Measurements from ENCODE around the gene PSMF1. TPM values are rescaled to one million over a fixed set of nuclear protein-coding genes. Genes with fewer than 3 reads are reported as not detected.

The PSMF1 gene
- total RNA-seq, 2 donors from 2014 or later, result 145 to 161 TPM

DNA sequence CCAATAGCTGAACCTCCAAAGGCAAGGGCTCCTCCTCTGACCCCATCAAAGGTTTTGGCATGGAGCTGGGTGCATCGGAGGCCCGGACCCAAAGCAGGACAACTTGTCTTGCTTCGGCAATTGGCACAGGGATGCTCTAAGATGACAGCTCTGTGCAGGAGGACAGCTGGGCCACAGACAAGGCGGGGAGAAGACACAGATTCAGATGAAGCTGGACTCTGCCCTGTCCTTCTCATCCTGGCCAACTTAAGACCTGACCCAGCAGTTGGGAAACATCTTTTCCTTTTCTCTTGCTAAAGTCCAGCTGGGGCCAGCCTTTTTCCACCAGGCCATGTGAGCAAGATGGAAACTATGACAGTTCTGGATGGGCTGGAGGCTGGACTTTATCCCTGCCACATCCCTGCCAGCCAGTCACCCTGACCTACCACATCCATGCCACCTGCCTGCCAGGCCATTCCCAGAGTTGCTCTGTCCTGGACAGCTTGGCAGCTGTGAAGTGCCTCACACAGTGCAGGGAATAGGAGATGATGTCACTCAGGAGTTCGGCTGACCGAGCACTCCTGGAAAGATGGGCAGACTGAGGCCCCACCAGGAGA, 12.7 kb upstream of the PSMF1 start:
- Mint-ChIP-seq H3K27ac (no peak overlapping the region), H3K27me3 (peaks cover 0 to 6% of the 10 kb centered on the region in 2 donors), H3K9me3 (peaks cover 9% of the 10 kb centered on the region), H3K4me1 (ENCODE audit: low read depth in 2 of 2) (peaks cover 0 to 6% of the 10 kb centered on the region in 2 donors), H3K36me3 (peaks cover 13% of the 10 kb centered on the region), H3K4me3 (no peak overlapping the region)
- no peak for DNase-seq (ENCODE audit: low spot score)
- no peak for ATAC-seq

DNA sequence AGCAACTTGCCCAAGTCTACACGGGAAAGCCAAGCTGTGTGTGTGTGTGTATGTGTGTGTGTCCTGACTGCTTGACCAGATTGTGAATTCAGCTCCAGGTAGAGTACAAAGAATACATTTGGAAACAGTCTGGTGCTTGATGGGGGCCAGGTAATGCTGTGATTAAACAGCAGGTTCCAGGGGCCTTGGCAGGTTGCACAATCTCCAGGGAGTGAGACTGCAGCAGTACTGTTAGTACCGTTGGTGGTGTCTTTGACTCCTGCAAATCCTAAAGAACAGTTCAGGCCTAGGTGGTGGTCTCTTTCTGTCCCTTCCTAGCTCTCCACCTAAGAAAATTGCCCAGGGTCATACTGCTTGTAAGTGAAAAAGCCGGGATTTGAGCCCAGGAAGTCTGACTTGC, 11.2 kb upstream of the PSMF1 start:
- DNase-seq (ENCODE audit: low spot score) (no peak), ATAC-seq (no peak)
- Mint-ChIP-seq H3K4me3 (no peak overlapping the region), H3K9me3 (peaks cover 6% of the 10 kb centered on the region), H3K4me1 (ENCODE audit: low read depth in 2 of 2) (peaks cover 0 to 6% of the 10 kb centered on the region in 2 donors), H3K27ac (no peak overlapping the region), H3K27me3 (peaks cover 0 to 4% of the 10 kb centered on the region in 2 donors), H3K36me3 (peaks cover 10% of the 10 kb centered on the region)

DNA sequence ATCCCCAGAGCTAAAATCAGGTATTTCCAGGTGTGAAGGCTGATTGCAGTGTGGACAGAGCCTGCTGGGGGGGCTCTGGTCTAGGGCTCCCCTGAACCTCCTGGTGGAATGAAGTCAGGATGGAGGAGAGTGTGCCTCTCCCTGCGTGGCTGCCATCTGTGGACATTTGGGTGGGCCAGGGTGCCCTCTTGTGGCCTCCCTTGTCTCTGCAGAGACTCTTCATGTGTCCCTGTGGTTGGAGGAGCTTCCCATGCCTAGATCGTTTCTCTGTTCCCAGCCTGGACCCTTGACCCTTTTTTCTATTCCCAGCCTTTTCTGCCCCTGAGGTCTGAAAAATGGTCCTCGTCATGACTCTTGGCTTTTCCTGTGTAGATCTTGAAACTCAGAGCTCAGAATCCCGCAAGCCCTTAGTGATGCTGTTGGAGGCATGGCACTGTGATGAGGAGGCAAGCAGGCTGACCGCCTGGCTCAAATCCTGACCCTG, 9.9 kb upstream of the PSMF1 start:
- peak; percentile 54 to 78 for ATAC-seq
- no peak overlapping the region for H3K4me3 Mint-ChIP-seq
- no peak overlapping the region for H3K27ac Mint-ChIP-seq
- H3K27me3 Mint-ChIP-seq, result no peaks in the 10 kb centered on the region
- H3K9me3 Mint-ChIP-seq, result no peaks in the 10 kb centered on the region
- no peaks in the 10 kb centered on the region for H3K36me3 Mint-ChIP-seq
- H3K4me1 Mint-ChIP-seq (ENCODE audit: low read depth in 2 of 2), result peaks cover 0 to 6% of the 10 kb centered on the region in 2 donors
- DNase-seq (ENCODE audit: low spot score), result no peak

DNA sequence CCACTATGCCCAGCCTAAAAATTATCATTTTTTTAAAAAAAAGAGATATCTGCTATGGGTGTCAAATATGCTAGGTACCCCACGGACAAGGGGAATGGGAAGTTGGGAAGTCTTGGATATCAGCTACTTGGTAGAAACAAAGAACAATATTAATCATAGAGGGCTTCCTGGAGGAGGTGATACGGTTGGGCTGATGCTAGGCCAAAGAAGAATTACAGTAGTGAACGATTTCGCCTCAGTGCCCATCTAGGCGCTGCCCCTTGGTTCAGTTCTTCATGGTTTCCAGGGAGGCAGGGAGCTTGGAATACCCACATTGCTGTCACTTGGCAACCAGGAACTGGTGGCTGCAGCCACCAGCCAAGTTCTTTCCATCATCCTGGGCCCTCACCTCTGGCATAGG, 5.5 kb upstream of the PSMF1 start:
- Mint-ChIP-seq H3K9me3 (peaks cover 3% of the 10 kb centered on the region), H3K36me3 (no peaks in the 10 kb centered on the region), H3K27ac (no peak overlapping the region), H3K4me1 (ENCODE audit: low read depth in 2 of 2) (peaks cover 14 to 16% of the 10 kb centered on the region in 2 donors), H3K27me3 (no peaks in the 10 kb centered on the region), H3K4me3 (no peak overlapping the region)
- ATAC-seq (no peak), DNase-seq (ENCODE audit: low spot score) (no peak)

DNA sequence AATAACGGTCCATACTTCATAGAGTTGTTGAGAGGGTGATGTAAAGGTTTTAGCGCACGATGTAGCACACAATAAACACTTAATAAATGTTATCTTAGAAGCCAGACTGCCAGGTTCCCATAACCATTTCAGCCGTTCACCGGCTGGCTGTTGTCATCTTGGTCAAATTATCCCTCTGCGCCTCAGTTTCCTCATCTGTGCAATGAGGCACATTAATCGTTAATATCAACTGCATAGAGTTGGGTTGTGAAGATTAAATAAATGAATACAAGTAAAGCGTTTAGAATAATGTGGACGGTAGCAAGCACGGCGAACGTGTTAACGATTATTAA, 432 bp upstream of the PSMF1 start:
- Mint-ChIP-seq H3K4me1 (ENCODE audit: low read depth in 2 of 2) (peaks cover 39 to 53% of the 10 kb centered on the region in 2 donors), H3K27ac (peak overlapping the region; percentile 62 to 87), H3K36me3 (peaks cover 19% of the 10 kb centered on the region), H3K27me3 (no peaks in the 10 kb centered on the region), H3K4me3 (peak overlapping the region; percentile 93), H3K9me3 (peaks cover 3% of the 10 kb centered on the region)
- DNase-seq (ENCODE audit: low spot score), result no peak
- ATAC-seq, result no peak

DNA sequence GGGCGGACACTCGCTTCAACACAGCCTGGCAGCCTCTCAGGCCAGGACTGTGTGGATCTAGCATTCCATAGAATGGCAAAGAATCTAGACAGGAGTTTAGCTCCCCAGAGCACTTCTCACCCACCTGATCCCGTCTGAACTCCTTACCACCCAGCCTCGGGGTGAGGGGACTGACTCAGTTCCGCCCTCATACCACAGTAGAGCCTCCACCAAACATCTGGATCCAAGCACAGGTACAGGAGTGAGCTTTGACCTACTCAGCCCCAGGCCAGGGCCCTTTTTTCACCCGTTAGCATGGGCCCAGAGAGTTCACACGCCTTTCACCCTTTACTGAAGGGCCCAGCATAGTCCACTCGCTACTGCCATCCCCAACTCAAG, 715 bp downstream of the PSMF1 start:
- H3K27me3 Mint-ChIP-seq, result no peaks in the 10 kb centered on the region
- peaks cover 3% of the 10 kb centered on the region for H3K9me3 Mint-ChIP-seq
- ATAC-seq, result no peak
- DNase-seq (ENCODE audit: low spot score), result no peak
- H3K4me1 Mint-ChIP-seq (ENCODE audit: low read depth in 2 of 2), result peaks cover 45 to 65% of the 10 kb centered on the region in 2 donors
- H3K36me3 Mint-ChIP-seq, result peaks cover 19% of the 10 kb centered on the region
- peak overlapping the region; percentile 93 for H3K4me3 Mint-ChIP-seq
- H3K27ac Mint-ChIP-seq, result peak overlapping the region; percentile 62 to 87

DNA sequence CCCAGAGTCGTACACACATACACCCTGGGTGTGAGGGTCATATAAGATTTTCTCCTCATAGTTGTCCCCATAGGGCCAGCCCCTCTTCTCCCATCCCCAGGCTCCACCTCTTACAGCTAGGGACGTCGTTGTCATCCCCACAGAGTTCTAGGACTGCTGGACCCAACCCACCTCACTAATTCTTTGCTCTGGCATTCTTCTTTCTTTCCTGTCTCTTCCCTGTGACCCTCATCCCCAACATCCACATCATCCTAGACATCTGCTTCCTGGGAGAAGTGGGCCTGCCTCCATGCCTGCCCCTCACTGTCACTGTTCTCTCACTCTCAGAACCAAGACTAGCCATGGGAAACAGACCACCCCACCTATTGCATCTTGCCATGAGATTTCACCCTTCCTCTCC, 1.1 kb downstream of the PSMF1 start:
- ATAC-seq (no peak), DNase-seq (ENCODE audit: low spot score) (no peak)
- H3K9me3 Mint-ChIP-seq, result peaks cover 3% of the 10 kb centered on the region
- H3K4me1 Mint-ChIP-seq (ENCODE audit: low read depth in 2 of 2), result peaks cover 45 to 68% of the 10 kb centered on the region in 2 donors
- H3K27ac Mint-ChIP-seq, result peak overlapping the region; percentile 62 to 87
- H3K36me3 Mint-ChIP-seq, result peaks cover 19% of the 10 kb centered on the region
- H3K27me3 Mint-ChIP-seq, result no peaks in the 10 kb centered on the region
- H3K4me3 Mint-ChIP-seq, result peak overlapping the region; percentile 93

DNA sequence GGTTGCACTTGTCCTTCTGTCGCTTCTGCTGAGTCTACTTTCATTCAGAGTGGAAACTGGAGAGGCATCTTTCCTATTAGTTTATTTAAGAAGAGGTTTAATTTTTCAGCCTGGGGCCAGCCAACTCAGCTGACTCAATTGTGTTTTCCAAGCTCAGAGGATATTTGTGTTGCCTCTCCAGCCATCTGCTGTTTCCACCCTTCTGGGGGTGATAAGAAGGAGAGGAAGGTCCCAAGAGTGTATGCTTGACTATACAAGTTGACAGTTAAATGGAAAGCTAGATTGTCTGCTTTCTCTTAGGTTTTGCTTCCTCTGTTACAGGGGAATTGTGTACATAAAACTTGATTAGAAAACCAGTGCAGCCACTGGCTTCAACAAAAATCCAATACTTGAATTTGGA, 3.0 kb downstream of the PSMF1 start:
- peaks cover 3% of the 10 kb centered on the region for H3K9me3 Mint-ChIP-seq
- H3K27me3 Mint-ChIP-seq, result no peaks in the 10 kb centered on the region
- H3K27ac Mint-ChIP-seq, result peak overlapping the region; percentile 62 to 87
- H3K4me1 Mint-ChIP-seq (ENCODE audit: low read depth in 2 of 2), result peaks cover 51 to 75% of the 10 kb centered on the region in 2 donors
- peaks cover 26% of the 10 kb centered on the region for H3K36me3 Mint-ChIP-seq
- ATAC-seq (no peak), DNase-seq (ENCODE audit: low spot score) (no peak)
- H3K4me3 Mint-ChIP-seq, result peak overlapping the region; percentile 93

DNA sequence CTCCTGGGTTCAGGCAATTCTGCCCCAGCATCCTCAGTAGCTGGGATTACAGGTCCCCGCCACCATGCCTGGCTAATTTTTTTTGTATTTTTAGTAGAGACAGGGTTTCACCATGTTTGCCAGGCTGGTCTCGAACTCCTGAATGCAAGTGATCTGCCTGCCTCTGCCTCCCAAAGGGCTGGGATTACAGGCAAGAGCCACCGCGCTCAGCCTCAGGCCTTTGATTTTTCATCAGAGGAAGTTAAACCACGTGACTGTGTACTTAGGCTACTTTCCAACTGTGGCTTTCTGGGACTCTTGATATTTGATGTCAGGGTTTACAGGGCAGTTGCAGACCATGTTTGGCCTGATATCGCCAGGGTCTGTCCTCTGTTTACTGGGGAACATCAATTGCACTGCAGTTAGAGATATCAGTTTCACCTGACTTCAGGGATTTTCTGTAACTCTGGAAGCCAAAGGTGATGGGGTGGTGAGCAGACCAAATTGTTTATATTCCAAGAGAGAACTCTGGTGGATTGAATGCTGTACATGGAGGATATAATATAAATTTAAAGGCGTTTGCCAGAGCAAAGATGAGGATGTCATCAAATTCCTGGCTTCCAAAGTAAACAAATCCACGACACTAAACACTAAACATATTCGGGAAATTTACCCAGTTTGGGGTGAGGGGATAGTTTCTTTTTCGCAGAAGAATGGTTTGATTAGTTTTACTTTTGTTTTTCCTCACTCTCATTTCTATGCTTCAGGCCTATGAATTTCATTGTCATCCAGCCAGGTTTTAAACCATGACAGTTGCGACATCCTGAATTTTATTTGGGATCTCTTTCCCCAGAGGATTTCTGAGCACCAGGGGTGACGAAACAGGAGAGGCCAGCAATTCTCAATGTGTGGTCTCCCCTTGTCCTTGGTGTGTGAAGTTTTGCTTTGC, 4.2 kb downstream of the PSMF1 start:
- peaks cover 44 to 65% of the 10 kb centered on the region in 2 donors for H3K4me1 Mint-ChIP-seq (ENCODE audit: low read depth in 2 of 2)
- H3K36me3 Mint-ChIP-seq, result peaks cover 32% of the 10 kb centered on the region
- no peak for DNase-seq (ENCODE audit: low spot score)
- H3K9me3 Mint-ChIP-seq, result no peaks in the 10 kb centered on the region
- H3K27me3 Mint-ChIP-seq, result no peaks in the 10 kb centered on the region
- ATAC-seq, result no peak
- H3K4me3 Mint-ChIP-seq, result peak overlapping the region; percentile 74
- peak overlapping the region; percentile 74 to 87 for H3K27ac Mint-ChIP-seq

DNA sequence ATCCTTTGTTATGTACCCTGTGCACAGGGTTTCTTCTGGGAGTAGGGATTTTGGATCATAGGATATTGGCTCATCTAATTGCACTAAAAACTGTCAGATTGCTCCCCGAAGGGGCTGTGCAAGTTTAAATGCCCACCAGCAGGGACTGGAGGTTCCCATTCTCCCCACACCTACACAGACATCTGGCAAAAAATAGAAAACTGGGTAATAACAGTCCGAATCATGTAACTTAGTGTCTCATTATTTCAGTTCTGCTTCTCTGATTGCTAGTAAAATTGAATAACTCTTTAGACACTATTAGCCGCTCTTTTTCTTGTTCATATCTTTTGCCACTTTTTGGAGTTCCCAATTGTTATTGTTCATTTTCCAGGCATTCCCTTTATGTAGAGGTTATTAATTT, 5.3 kb downstream of the PSMF1 start:
- peaks cover 38% of the 10 kb centered on the region for H3K36me3 Mint-ChIP-seq
- DNase-seq (ENCODE audit: low spot score) (no peak), ATAC-seq (no peak)
- H3K9me3 Mint-ChIP-seq, result no peaks in the 10 kb centered on the region
- peaks cover 46 to 62% of the 10 kb centered on the region in 2 donors for H3K4me1 Mint-ChIP-seq (ENCODE audit: low read depth in 2 of 2)
- H3K27ac Mint-ChIP-seq, result peak overlapping the region; percentile 74 to 87
- H3K4me3 Mint-ChIP-seq, result peak overlapping the region; percentile 5
- H3K27me3 Mint-ChIP-seq, result no peaks in the 10 kb centered on the region

DNA sequence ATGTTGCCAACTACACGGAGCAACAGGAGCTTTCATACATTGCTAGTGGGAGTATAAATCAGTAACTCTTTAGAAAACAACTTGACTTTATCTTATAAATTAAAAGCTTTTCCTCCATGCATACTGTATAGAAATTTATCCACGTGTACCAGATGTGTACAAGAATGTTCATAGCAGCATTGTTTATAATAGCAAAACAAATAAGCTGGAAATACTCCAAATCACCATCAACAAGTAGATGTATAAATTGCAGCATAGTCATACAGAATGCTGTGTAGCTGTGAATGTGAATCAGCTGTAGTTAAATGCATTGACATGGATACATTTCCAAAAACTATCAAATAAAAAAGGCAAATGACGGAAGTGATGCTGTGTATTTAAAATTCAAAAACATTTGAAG, 6.0 kb downstream of the PSMF1 start:
- peaks cover 42 to 57% of the 10 kb centered on the region in 2 donors for H3K4me1 Mint-ChIP-seq (ENCODE audit: low read depth in 2 of 2)
- no peak overlapping the region for H3K4me3 Mint-ChIP-seq
- H3K27ac Mint-ChIP-seq, result peak overlapping the region in 1 of 2 donors; percentile 74
- peaks cover 42% of the 10 kb centered on the region for H3K36me3 Mint-ChIP-seq
- ATAC-seq (no peak), DNase-seq (ENCODE audit: low spot score) (no peak)
- no peaks in the 10 kb centered on the region for H3K27me3 Mint-ChIP-seq
- H3K9me3 Mint-ChIP-seq, result no peaks in the 10 kb centered on the region

DNA sequence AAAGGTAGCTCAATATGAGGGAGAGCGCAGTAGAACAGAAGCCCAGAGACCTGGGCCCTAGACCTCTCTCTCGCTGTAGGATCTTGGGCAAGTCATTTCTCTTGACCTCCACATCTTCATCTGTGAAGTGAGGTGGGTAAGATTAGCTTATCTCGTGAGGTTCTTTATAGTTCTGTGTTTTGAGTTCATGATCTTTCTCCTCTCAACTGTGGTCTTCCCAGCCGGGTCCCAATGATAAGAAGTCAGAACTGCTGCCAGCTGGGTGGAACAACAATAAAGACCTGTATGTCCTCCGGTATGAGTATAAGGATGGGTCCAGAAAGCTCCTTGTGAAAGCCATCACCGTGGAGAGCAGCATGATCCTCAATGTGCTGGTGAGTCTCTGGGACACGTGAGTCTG, 6.9 kb downstream of the PSMF1 start:
- no peaks in the 10 kb centered on the region for H3K9me3 Mint-ChIP-seq
- no peak for ATAC-seq
- peaks cover 34 to 48% of the 10 kb centered on the region in 2 donors for H3K4me1 Mint-ChIP-seq (ENCODE audit: low read depth in 2 of 2)
- DNase-seq (ENCODE audit: low spot score), result no peak
- H3K27me3 Mint-ChIP-seq, result no peaks in the 10 kb centered on the region
- H3K27ac Mint-ChIP-seq, result no peak overlapping the region
- no peak overlapping the region for H3K4me3 Mint-ChIP-seq
- H3K36me3 Mint-ChIP-seq, result peaks cover 44% of the 10 kb centered on the region

DNA sequence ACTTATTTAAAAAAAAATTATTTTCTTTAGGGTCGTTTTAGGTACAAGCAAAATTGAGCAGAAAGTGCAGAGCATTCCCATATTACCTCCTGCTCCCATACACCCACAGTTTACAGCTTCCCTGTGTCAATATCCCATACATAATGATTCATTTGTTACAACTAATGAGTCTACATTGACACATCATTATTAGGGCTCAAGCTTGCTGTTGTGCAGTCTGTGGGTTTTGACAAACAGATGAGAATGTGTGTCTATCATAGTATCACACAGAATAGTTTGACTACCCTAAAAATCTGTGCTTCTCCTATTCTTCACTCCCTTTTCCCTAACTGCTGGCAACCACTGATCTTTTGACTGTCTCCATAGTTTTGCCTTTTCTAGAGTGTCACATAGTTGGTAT, 9.4 kb downstream of the PSMF1 start:
- no peaks in the 10 kb centered on the region for H3K9me3 Mint-ChIP-seq
- peaks cover 40% of the 10 kb centered on the region for H3K36me3 Mint-ChIP-seq
- H3K27me3 Mint-ChIP-seq, result no peaks in the 10 kb centered on the region
- DNase-seq (ENCODE audit: low spot score) (no peak), ATAC-seq (no peak)
- peaks cover 25 to 33% of the 10 kb centered on the region in 2 donors for H3K4me1 Mint-ChIP-seq (ENCODE audit: low read depth in 2 of 2)
- H3K4me3 Mint-ChIP-seq, result no peak overlapping the region
- no peak overlapping the region for H3K27ac Mint-ChIP-seq

DNA sequence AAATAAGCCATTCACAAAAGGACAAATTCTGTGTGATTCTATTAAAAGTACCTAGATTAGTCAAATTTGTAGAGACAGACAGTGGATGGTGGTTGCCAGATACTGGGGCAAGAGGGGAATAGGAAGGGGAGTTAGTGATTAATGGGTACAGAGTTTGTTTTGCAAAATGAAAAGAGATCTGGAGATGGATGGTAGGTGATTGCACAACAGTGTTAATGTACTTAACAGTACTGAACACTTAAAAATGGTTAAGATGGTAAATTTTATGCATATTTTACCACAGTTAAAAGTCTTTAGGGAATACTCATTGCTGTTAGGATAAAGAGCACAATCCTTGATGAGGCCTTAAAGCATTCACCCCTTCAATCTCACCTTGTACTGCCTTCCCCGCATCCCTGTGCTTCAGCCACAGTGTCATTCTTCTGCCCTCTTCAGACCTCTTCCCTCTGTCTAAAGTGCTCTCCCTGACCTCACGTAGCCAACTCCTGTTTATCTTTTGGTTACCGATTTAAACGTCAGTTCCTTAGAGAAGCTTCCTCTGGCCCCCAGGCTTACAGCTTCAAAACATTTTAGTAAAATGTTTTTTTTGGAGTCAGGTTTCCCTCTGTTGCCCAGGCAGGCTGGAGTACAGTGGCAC, 11.8 kb downstream of the PSMF1 start:
- Mint-ChIP-seq H3K27ac (no peak overlapping the region), H3K4me1 (ENCODE audit: low read depth in 2 of 2) (peaks cover 24 to 29% of the 10 kb centered on the region in 2 donors), H3K9me3 (no peaks in the 10 kb centered on the region), H3K36me3 (peaks cover 51% of the 10 kb centered on the region), H3K4me3 (no peak overlapping the region), H3K27me3 (no peaks in the 10 kb centered on the region)
- ATAC-seq, result no peak
- DNase-seq (ENCODE audit: low spot score), result no peak
